ENCODE results near the gene PAN3.

DNA sequence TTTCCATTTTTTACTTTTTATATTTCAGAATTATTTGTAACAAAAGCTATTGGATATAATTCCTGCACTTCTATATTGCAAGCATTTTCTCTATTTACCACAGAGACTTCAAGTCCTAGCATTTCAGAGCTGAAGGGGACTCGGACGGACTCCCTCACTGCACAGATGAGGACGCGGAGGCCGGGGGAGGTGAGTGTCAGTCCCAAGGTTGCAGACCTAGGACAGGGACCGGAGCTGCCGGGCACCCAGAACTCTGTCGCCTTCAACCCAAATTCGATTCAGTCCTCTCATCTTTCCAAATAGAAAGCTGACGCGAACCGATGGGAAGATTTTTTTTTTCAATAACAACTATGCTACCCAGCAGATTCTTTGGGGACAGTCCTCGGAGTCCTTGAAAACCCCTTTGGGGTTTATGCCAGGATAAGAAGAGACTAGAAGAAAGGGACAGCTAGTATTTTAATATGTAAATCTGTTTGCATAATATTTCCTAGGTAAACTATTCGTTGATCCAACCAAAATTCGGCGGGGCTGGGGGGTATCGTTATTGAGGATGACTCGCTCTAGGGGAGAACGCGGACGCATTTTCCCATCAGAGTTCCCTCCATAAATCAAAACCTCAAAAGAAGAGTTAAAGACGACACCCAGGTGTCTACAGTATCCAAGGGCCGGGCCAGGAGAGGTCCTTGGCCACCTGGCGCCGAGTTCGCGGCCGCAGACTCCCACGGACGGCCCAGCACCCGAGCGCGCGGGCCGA lies 38.8 kb upstream of the PAN3 start:
- TF ChIP-seq, protein P1, sequence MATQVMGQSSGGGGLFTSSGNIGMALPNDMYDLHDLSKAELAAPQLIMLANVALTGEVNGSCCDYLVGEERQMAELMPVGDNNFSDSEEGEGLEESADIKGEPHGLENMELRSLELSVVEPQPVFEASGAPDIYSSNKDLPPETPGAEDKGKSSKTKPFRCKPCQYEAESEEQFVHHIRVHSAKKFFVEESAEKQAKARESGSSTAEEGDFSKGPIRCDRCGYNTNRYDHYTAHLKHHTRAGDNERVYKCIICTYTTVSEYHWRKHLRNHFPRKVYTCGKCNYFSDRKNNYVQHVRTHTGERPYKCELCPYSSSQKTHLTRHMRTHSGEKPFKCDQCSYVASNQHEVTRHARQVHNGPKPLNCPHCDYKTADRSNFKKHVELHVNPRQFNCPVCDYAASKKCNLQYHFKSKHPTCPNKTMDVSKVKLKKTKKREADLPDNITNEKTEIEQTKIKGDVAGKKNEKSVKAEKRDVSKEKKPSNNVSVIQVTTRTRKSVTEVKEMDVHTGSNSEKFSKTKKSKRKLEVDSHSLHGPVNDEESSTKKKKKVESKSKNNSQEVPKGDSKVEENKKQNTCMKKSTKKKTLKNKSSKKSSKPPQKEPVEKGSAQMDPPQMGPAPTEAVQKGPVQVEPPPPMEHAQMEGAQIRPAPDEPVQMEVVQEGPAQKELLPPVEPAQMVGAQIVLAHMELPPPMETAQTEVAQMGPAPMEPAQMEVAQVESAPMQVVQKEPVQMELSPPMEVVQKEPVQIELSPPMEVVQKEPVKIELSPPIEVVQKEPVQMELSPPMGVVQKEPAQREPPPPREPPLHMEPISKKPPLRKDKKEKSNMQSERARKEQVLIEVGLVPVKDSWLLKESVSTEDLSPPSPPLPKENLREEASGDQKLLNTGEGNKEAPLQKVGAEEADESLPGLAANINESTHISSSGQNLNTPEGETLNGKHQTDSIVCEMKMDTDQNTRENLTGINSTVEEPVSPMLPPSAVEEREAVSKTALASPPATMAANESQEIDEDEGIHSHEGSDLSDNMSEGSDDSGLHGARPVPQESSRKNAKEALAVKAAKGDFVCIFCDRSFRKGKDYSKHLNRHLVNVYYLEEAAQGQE (IDR thresholded peaks at IDR 0.05; ENCODE audit: insufficient read depth in 1 of 2, low read depth in 2 of 2, low read length in 2 of 2): no peak
- TF ChIP-seq SIN3A (IDR thresholded peaks at IDR 0.05; ENCODE audit: borderline replicate concordance, insufficient read depth, low read length) (no peak), TAF1 (IDR thresholded peaks at IDR 0.05; ENCODE audit: borderline replicate concordance, insufficient read depth, low read length) (no peak)

Data from PFSK-1 (cell line).